Peyer's patch (tissue), 4 donors: ENCODE measurements around the gene VIPR1.

ENCODE experiments used
- POLR2A ChIP-seq, 2 donors: fragments of 450-650 bp; IDR thresholded peaks; one replicate each; pipeline ENCODE4 v1.5.1; 2017; ENCODE audit warnings: antibody characterized with exemption in 2 of 2, mild to moderate bottlenecking in 2 of 2, moderate library complexity in 2 of 2
- TF ChIP-seq, protein P1 (sequence below), 6 experiments: fragments of 450-650 bp in 4 of 6; fragments of 200-600 bp in 2 of 6; sonication (generic) in 1 of 6; IDR thresholded peaks; one replicate each; pipeline ENCODE4 v1.5.1; 2017 to 2019; ENCODE audit warnings: antibody characterized with exemption in 6 of 6, mild to moderate bottlenecking in 3 of 6, moderate library complexity in 1 of 6

DNA sequence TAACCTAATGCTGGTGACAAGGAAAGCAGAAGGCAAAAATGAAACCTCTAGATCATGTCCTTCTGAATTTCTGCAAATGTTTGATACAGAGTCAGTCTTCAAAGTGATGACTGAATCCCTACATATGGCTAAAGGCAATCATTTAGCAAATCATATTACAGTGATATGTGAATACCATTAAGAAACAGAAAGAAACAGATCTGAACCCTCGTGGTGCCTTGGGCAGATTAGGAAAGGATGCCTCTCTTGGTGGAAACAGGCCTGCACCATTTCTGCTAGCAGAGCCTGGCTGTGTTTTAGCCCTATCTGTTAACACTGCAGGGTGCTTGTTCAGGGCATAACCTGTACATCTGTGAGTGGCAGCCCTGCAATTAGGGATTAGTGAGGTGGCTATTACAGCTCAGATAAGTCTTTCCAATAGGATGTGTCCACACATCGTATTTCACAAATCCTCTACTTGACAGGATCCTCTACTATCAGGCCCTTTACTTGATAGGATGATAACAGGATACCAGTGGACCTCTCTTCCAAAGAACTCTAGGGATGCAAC, 67.2 kb downstream of the VIPR1 start:
- TF ChIP-seq, protein P1, sequence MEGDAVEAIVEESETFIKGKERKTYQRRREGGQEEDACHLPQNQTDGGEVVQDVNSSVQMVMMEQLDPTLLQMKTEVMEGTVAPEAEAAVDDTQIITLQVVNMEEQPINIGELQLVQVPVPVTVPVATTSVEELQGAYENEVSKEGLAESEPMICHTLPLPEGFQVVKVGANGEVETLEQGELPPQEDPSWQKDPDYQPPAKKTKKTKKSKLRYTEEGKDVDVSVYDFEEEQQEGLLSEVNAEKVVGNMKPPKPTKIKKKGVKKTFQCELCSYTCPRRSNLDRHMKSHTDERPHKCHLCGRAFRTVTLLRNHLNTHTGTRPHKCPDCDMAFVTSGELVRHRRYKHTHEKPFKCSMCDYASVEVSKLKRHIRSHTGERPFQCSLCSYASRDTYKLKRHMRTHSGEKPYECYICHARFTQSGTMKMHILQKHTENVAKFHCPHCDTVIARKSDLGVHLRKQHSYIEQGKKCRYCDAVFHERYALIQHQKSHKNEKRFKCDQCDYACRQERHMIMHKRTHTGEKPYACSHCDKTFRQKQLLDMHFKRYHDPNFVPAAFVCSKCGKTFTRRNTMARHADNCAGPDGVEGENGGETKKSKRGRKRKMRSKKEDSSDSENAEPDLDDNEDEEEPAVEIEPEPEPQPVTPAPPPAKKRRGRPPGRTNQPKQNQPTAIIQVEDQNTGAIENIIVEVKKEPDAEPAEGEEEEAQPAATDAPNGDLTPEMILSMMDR (IDR thresholded peaks at IDR 0.05) = no peak
- TF ChIP-seq POLR2A (IDR thresholded peaks at IDR 0.05) = no peak
